ENCODE results near the gene NHLRC2.

NHLRC2 gene

DNA sequence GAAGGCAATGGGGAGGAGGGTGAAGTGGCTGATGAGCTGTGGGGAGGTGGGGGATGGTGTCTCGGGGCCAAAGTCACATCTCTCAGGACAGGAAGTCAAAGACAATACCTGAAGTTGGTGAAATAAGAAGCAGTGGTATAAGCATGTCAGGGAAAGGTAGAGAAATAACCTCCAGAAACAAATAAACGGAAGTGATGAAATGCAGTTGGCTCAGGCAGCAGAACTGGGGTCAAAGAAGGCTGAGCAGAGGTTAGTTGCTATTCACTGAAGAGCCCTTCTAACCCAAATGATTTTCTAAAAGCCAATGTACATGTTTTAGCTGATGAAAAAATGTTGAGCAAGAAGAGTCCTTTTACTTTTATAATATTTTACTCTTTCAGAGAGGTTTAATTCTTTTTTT lies 110.6 kb downstream of the NHLRC2 start:
- Histone ChIP-seq H3K9me3 (ENCODE audit: control insufficient read depth, low read depth, low read length) (no peaks in the 10 kb centered on the region), H3K9ac (ENCODE audit: low read length) (no peak overlapping the region), H3K27me3 (ENCODE audit: control insufficient read depth, insufficient read depth, low read length) (no peaks in the 10 kb centered on the region), H3K4me1 (ENCODE audit: control insufficient read depth, low read depth, low read length) (peaks cover 4% of the 10 kb centered on the region), H3K36me3 (ENCODE audit: control insufficient read depth, low read depth, low read length) (no peaks in the 10 kb centered on the region), H3K4me3 (ENCODE audit: low read length) (no peak overlapping the region), H3K27ac (ENCODE audit: low read length) (no peak overlapping the region)

DNA sequence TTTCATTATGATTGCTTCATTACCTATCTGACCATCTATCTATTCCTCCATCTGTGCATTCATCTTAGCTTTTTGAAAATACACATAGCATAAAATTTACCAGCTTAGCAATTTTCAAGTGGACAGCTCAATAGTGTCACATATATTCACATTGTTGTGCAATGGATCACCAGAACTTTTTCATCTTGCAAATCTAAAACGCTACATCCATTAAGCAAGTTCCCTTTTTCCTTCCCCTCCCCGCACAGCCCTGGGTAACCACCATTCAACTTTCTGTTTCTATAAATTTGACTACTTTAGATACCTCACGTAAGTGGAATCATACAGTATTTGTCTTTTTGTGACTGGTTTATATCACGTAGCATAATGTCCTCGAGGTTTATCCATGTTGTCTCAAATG lies 111.2 kb downstream of the NHLRC2 start:
- H3K27me3 ChIP-seq (ENCODE audit: control insufficient read depth, insufficient read depth, low read length), result no peaks in the 10 kb centered on the region
- no peak overlapping the region for H3K27ac ChIP-seq (ENCODE audit: low read length)
- no peak overlapping the region for H3K4me3 ChIP-seq (ENCODE audit: low read length)
- peaks cover 4% of the 10 kb centered on the region for H3K4me1 ChIP-seq (ENCODE audit: control insufficient read depth, low read depth, low read length)
- no peaks in the 10 kb centered on the region for H3K36me3 ChIP-seq (ENCODE audit: control insufficient read depth, low read depth, low read length)
- H3K9ac ChIP-seq (ENCODE audit: low read length), result no peak overlapping the region
- no peaks in the 10 kb centered on the region for H3K9me3 ChIP-seq (ENCODE audit: control insufficient read depth, low read depth, low read length)

All from iPS-18a (cell line).